AG04450 (cell line): ENCODE measurements around the gene ATP23. TPM values are rescaled to one million over a fixed set of nuclear protein-coding genes. Genes with fewer than 3 reads are reported as not detected.

Experiments used
- CTCF ChIA-PET: fragments of 300-600, 350-600 bp; formaldehyde crosslinking; extraction: SDS; loops from one replicate; lab custom pipeline; 2022; ENCODE audit warnings: antibody characterized with exemption, inconsistent platforms; lab: Charles Lee
- POLR2A ChIA-PET: fragments of 350-600 bp; formaldehyde crosslinking; extraction: SDS; loops from one replicate; lab custom pipeline; 2021; ENCODE audit warnings: antibody characterized with exemption, inconsistent platforms; lab: Yijun Ruan, JAX
- DNase-seq: peaks from one replicate; pipeline ENCODE4 v3.0.0-alpha.2; 2011; ENCODE audit warnings: low read depth, low spot score
- H3K27ac ChIP-seq: one replicate; pipeline ENCODE4 v1.5.1; 2012; ENCODE audit warnings: low read depth, low read length, control low read depth
- H3K27me3 ChIP-seq: one replicate; pipeline ENCODE4 v1.6.0; 2012; ENCODE audit warnings: low read length; ENCODE audit not compliant: control insufficient read depth, insufficient read depth
- H3K4me3 ChIP-seq: 2 replicates; pipeline ENCODE4 v1.5.1; 2011; ENCODE audit warnings: mild to moderate bottlenecking, low read depth, low read length, control low read depth
- H3K9me3 ChIP-seq: 2 replicates; pipeline ENCODE4 v1.5.1; 2012; ENCODE audit warnings: low read length; ENCODE audit not compliant: control insufficient read depth, insufficient read depth
- CTCF ChIP-seq: IDR thresholded peaks from 2 replicates; pipeline ENCODE4 v1.5.1; 2011; ENCODE audit warnings: low read depth, low read length, control low read depth, inconsistent platforms
- polyA plus RNA-seq: library from polyadenylated mRNA; depleted of rRNA; stranded (reverse); fragments of >200 nt; gene quantifications from 2 replicates; pipeline ENCODE4 v1.2.3, GENCODE V29; 2011

Gene ATP23
- polyA plus RNA-seq, 1 experiment: 13.1 TPM

GRCh38 chr12:57929092-57929830, 12.1 kb upstream of the ATP23 start:
- no peak for DNase-seq
- Histone ChIP-seq H3K9me3 (no peaks in the 10 kb centered on the region), H3K27me3 (no peaks in the 10 kb centered on the region), H3K4me3 (no peak overlapping the region), H3K27ac (no peak overlapping the region)
- TF ChIP-seq CTCF: no peak
- POLR2A ChIA-PET: no interaction called here
- CTCF ChIA-PET: no interaction called here

GRCh38 chr12:57934819-57935218, 6.5 kb upstream of the ATP23 start:
- CTCF ChIA-PET: interaction anchor here (1.1 kb wide), 1 partner anchor 178 kb away, joined by 4 read pairs; no protein-coding TSS in a partner anchor
- Histone ChIP-seq H3K27ac (no peak overlapping the region), H3K9me3 (no peaks in the 10 kb centered on the region), H3K4me3 (no peak overlapping the region), H3K27me3 (no peaks in the 10 kb centered on the region)
- POLR2A ChIA-PET: no interaction called here
- DNase-seq: no peak
- TF ChIP-seq CTCF: no peak

- DNase-seq: no peak
- Histone ChIP-seq H3K4me3 (peak overlapping the region; percentile 75), H3K9me3 (no peaks in the 10 kb centered on the region), H3K27ac (no peak overlapping the region), H3K27me3 (no peaks in the 10 kb centered on the region)
- ChIA-PET CTCF (interaction anchor here (1.1 kb wide), 1 partner anchor 179 kb away, joined by 4 read pairs; no protein-coding TSS in a partner anchor), POLR2A (no interaction called here)
- TF ChIP-seq CTCF: no peak
Observed at GRCh38 chr12:57935331-57935730, 6.0 kb upstream of the ATP23 start.

- Histone ChIP-seq H3K4me3 (peak overlapping the region; percentile 75), H3K27ac (peak overlapping the region; percentile 69), H3K9me3 (no peaks in the 10 kb centered on the region), H3K27me3 (no peaks in the 10 kb centered on the region)
- no peak for TF ChIP-seq CTCF
- POLR2A ChIA-PET: no interaction called here
- CTCF ChIA-PET: no interaction called here
- peak; percentile 59 for DNase-seq
Observed at GRCh38 chr12:57935839-57936512, 5.4 kb upstream of the ATP23 start.

- no peak for DNase-seq
- no peak overlapping the region for H3K27ac ChIP-seq
- ChIA-PET CTCF (no interaction called here), POLR2A (no interaction called here)
- H3K27me3 ChIP-seq: no peaks in the 10 kb centered on the region
- no peaks in the 10 kb centered on the region; the same call in 1 of the 2 replicates for H3K9me3 ChIP-seq
- peak overlapping the region; percentile 75 for H3K4me3 ChIP-seq
- TF ChIP-seq CTCF: no peak
Observed at GRCh38 chr12:57936513-57936883, 4.9 kb upstream of the ATP23 start.
